Caco-2 (cell line): ENCODE results near the gene HPCA. TPM values are rescaled to one million over a fixed set of nuclear protein-coding genes. Genes with fewer than 3 reads are reported as not detected.
A peak's percentile ranks its signal among the peaks of the same experiment; 100 is the strongest.

Source experiments
- BruUV-seq: library from RNA; stranded (reverse); fragments of 400-500 nt; replicated peaks from 2 replicates; lab custom pipeline; 2021; lab: Mats Ljungman, UMichigan
- CTCF ChIA-PET: fragments of 300-600 bp; sonication (Branson Sonifier 250); formaldehyde crosslinking; loops from one replicate; lab custom pipeline; 2022; ENCODE audit warnings: antibody characterized with exemption; lab: Charles Lee
- POLR2A ChIA-PET: fragments of 300-600 bp; sonication (Branson Sonifier 250); formaldehyde crosslinking; loops from one replicate; lab custom pipeline; 2022; ENCODE audit warnings: antibody characterized with exemption; lab: Charles Lee
- DNase-seq, 2 experiments: peaks; one replicate each; pipeline versions ENCODE4 v3.0.0 to v3.0.0-alpha.2; 2020 to 2022
- H3K27me3 ChIP-seq: replicated peaks from 2 replicates; pipeline ENCODE4 v1.6.0; 2011; ENCODE audit warnings: low read length; ENCODE audit not compliant: control insufficient read depth, insufficient read depth
- H3K36me3 ChIP-seq: 2 replicates; pipeline ENCODE4 v1.5.1; 2011; ENCODE audit warnings: low read length; ENCODE audit not compliant: control insufficient read depth, insufficient read depth
- H3K4me1 ChIP-seq: fragments of 250-450 bp; sonication (Bioruptor Pico); 2 replicates; pipeline ENCODE4 v1.5.1; 2020; ENCODE audit warnings: mild to moderate bottlenecking
- H3K4me3 ChIP-seq: 2 replicates; pipeline ENCODE4 v1.5.1; 2011; ENCODE audit warnings: low read depth, mild to moderate bottlenecking, control low read depth, low read length
- H3K9me3 ChIP-seq: fragments of 250-450 bp; sonication (Bioruptor Pico); 2 replicates; pipeline ENCODE4 v1.5.1; 2020; ENCODE audit warnings: mild to moderate bottlenecking, moderate library complexity
- H3K27ac Mint-ChIP-seq: one replicate; pipeline ENCODE4 v1.8.0; 2022; ENCODE audit warnings: mixed read lengths; ENCODE audit not compliant: unreplicated experiment
- H3K27me3 Mint-ChIP-seq: one replicate; pipeline ENCODE4 v1.8.0; 2022; ENCODE audit warnings: mixed read lengths; ENCODE audit not compliant: insufficient read depth, unreplicated experiment
- H3K36me3 Mint-ChIP-seq: one replicate; pipeline ENCODE4 v1.8.0; 2022; ENCODE audit warnings: mild to moderate bottlenecking, mixed read lengths; ENCODE audit not compliant: insufficient read depth, unreplicated experiment
- H3K4me1 Mint-ChIP-seq: one replicate; pipeline ENCODE4 v1.8.0; 2022; ENCODE audit warnings: low read depth, mixed read lengths; ENCODE audit not compliant: unreplicated experiment
- H3K4me3 Mint-ChIP-seq: one replicate; pipeline ENCODE4 v1.8.0; 2022; ENCODE audit warnings: mild to moderate bottlenecking, moderate library complexity, mixed read lengths; ENCODE audit not compliant: unreplicated experiment
- H3K9me3 Mint-ChIP-seq: one replicate; pipeline ENCODE4 v1.8.0; 2022; ENCODE audit warnings: mixed read lengths; ENCODE audit not compliant: unreplicated experiment
- CTCF ChIP-seq, 2 experiments: fragments of 200-600 bp in 1 of 2; IDR thresholded peaks; 1 replicate in 1 of 2; 2 replicates in 1 of 2; pipeline versions ENCODE4 v1.5.1 to v1.8.0; 2011 to 2022; ENCODE audit warnings: antibody characterized with exemption in 1 of 2, control low read depth in 1 of 2, inconsistent platforms in 1 of 2, low read depth in 1 of 2, low read length in 1 of 2, mild to moderate bottlenecking in 1 of 2, moderate library complexity in 1 of 2; ENCODE audit not compliant: insufficient read depth in 1 of 2, severe bottlenecking in 1 of 2, unreplicated experiment in 1 of 2
- intact Hi-C: fragments of 100-400 bp; cut with micrococcal nuclease; formaldehyde crosslinking; loops from one replicate; pipeline ENCODE4 v1.10.0; 2022; ENCODE audit not compliant: unreplicated experiment
- total RNA-seq: library from RNA; stranded (reverse); gene quantifications from 2 replicates; pipeline ENCODE4 v1.2.3, GENCODE V29; 2022

Gene HPCA
- total RNA-seq, 1 experiment from 2014 or later = not detected

DNA sequence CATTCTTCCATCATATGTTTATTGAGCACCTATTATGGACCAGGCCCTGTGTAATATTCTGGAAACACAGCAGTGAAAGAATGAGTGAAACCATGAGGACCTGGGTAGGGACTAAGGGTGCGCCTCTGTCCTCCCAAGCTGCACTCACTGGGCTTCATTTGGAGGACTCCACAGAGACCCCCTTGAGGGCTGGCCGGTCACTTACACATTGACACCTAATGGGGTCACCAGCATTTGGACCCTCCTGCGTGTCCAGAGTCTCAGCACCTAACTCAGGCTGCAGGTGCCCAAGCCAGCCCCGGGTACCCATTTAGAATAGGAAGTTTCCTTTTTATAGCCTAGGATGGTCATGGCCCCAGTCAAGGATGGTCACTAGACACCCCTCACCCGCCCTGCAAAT, 12.8 kb upstream of the HPCA start:
- H3K27me3 ChIP-seq = no peaks in the 10 kb centered on the region; the same call in 1 of the 2 replicates
- BruUV-seq = no TSS peak
- no peak for DNase-seq
- H3K4me1 ChIP-seq = no peaks in the 10 kb centered on the region
- Mint-ChIP-seq H3K27ac (no peak overlapping the region), H3K4me3 (no peak overlapping the region), H3K27me3 (no peaks in the 10 kb centered on the region), H3K4me1 (peaks cover 17% of the 10 kb centered on the region), H3K36me3 (peaks cover 6% of the 10 kb centered on the region), H3K9me3 (no peaks in the 10 kb centered on the region)
- no peak overlapping the region for H3K4me3 ChIP-seq
- intact Hi-C loops = no loop called here
- no peak for TF ChIP-seq CTCF (IDR thresholded peaks at IDR 0.05; ENCODE audit: insufficient read depth in 1 of 2, low read depth in 1 of 2, low read length in 1 of 2, severe bottlenecking in 1 of 2, unreplicated experiment in 1 of 2)
- no peaks in the 10 kb centered on the region for H3K9me3 ChIP-seq
- ChIA-PET POLR2A (no interaction called here), CTCF (interaction anchor here (0.6 to 0.7 kb wide), 3 partner anchors 45 to 503 kb away, joined by 3 to 4 read pairs (median 3); no protein-coding TSS in a partner anchor)
- H3K36me3 ChIP-seq = no peaks in the 10 kb centered on the region

DNA sequence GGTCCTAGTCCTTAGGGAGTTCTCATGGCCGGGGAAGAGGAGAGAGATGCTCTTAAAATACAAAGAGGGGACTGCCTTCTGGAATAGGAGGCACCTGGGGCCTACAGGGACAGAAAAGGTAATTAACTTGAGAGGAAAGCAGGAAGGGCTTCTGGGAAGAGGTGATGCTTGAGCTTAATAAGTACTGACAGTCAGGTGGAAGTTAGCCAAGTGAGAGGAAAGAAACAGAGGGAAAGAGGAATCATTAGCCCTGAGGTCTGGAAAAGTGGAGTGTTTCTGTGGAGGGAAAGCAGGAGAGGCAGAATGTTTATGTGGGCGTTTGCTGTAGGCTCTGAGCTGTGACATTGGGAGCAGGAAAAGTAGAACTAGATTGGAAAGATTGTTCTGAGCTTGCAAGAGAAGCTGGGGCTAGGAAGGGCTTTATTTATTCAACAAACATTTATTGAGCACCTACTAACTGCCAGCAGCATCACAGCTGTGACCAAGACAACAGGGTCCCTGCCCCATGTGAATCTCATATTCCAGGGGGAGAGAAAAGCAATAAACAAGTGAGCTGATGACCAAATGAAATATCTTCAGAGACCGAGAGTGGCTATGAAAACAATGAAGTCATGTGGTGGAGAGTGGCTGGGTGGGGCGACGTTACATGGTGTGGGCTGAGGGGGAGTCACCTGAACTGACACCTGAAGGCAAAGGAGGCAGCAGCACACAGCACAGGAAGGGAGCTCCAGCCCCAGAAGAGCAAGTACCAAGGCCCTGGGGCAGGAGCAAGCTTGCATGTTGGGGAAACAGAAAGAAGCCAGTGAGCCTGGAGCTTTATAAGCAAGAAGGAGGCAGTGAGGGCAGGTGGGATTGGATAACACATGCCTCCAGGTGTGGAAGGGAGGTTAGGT, 11.2 kb upstream of the HPCA start:
- no peaks in the 10 kb centered on the region for H3K9me3 ChIP-seq
- no peak for TF ChIP-seq CTCF (IDR thresholded peaks at IDR 0.05; ENCODE audit: insufficient read depth in 1 of 2, low read depth in 1 of 2, low read length in 1 of 2, severe bottlenecking in 1 of 2, unreplicated experiment in 1 of 2)
- H3K36me3 Mint-ChIP-seq = peaks cover 2% of the 10 kb centered on the region
- H3K4me1 Mint-ChIP-seq = peaks cover 8% of the 10 kb centered on the region
- POLR2A ChIA-PET = no interaction called here
- no peaks in the 10 kb centered on the region for H3K4me1 ChIP-seq
- no peak overlapping the region for H3K27ac Mint-ChIP-seq
- intact Hi-C loops = no loop called here
- DNase-seq = no peak
- no peaks in the 10 kb centered on the region; the same call in 1 of the 2 replicates for H3K27me3 ChIP-seq
- H3K4me3 ChIP-seq = no peak overlapping the region
- BruUV-seq = no TSS peak
- no peaks in the 10 kb centered on the region for H3K27me3 Mint-ChIP-seq
- H3K9me3 Mint-ChIP-seq = no peaks in the 10 kb centered on the region
- CTCF ChIA-PET = interaction anchor here (0.5 to 0.7 kb wide), 2 partner anchors 33 to 51 kb away, joined by 4 to 5 read pairs; no protein-coding TSS in a partner anchor
- H3K36me3 ChIP-seq = no peaks in the 10 kb centered on the region
- no peak overlapping the region for H3K4me3 Mint-ChIP-seq

GRCh38 chr1:32876341-32877210, 9.7 kb upstream of the HPCA start:
- Mint-ChIP-seq H3K4me1 (peaks cover 6% of the 10 kb centered on the region), H3K27me3 (no peaks in the 10 kb centered on the region), H3K27ac (no peak overlapping the region), H3K4me3 (no peak overlapping the region), H3K9me3 (no peaks in the 10 kb centered on the region), H3K36me3 (no peaks in the 10 kb centered on the region)
- peak in 1 of 2 experiments; percentile 57 for DNase-seq
- intact Hi-C loops = loop anchor here (1.0 kb wide), 1 partner anchor 210 kb away; no protein-coding TSS in a partner anchor
- no peaks in the 10 kb centered on the region for H3K36me3 ChIP-seq
- no peaks in the 10 kb centered on the region for H3K27me3 ChIP-seq
- no peaks in the 10 kb centered on the region for H3K4me1 ChIP-seq
- POLR2A ChIA-PET = no interaction called here
- peak; percentile 51 to 76 for TF ChIP-seq CTCF (IDR thresholded peaks at IDR 0.05; ENCODE audit: insufficient read depth in 1 of 2, low read depth in 1 of 2, low read length in 1 of 2, severe bottlenecking in 1 of 2, unreplicated experiment in 1 of 2)
- H3K9me3 ChIP-seq = no peaks in the 10 kb centered on the region
- CTCF ChIA-PET = interaction anchor here (1.3 kb wide), 1 partner anchor 18 kb away, joined by 3 read pairs; no protein-coding TSS in a partner anchor
- BruUV-seq = no TSS peak
- no peak overlapping the region for H3K4me3 ChIP-seq
